ENCODE measurements around the gene SIK1.

SIK1 gene

GRCh38 chr21:43365611-43366426, 61.1 kb downstream of the SIK1 start (continued):
- no peak for TF ChIP-seq ZNF341 (tag by site-specific recombination; IDR thresholded peaks at IDR 0.05; ENCODE audit: low read depth)
- peak; percentile 86 for TF ChIP-seq EGR2 (tag by site-specific recombination; IDR thresholded peaks at IDR 0.05; ENCODE audit: low read depth)
- no peak for TF ChIP-seq SALL2 (tag by site-specific recombination; IDR thresholded peaks at IDR 0.05; ENCODE audit: borderline replicate concordance)
- TF ChIP-seq ZNF449 (tag by site-specific recombination; IDR thresholded peaks at IDR 0.05) = no peak
- TF ChIP-seq ZNF248 (tag by site-specific recombination; IDR thresholded peaks at IDR 0.05) = no peak
- no peak for TF ChIP-seq ZNF24 (tag by site-specific recombination; IDR thresholded peaks at IDR 0.05)
- no peak for TF ChIP-seq ZNF529 (tag by site-specific recombination; IDR thresholded peaks at IDR 0.05; ENCODE audit: insufficient replicate concordance)
- no peak for TF ChIP-seq ZNF292 (tag by site-specific recombination; IDR thresholded peaks at IDR 0.05; ENCODE audit: borderline replicate concordance, low read depth)
- TF ChIP-seq ZNF280C (tag by site-specific recombination; IDR thresholded peaks at IDR 0.05) = no peak

GRCh38 chr21:43364851-43365424, 62.0 kb downstream of the SIK1 start:
- Histone ChIP-seq H3K4me3 (ENCODE audit: low read depth, low read length) (no peak overlapping the region), H3K36me3 (ENCODE audit: control insufficient read depth in 2 of 2, insufficient read depth in 1 of 2, low read length in 2 of 2) (no peaks in the 10 kb centered on the region), H3K4me1 (ENCODE audit: control insufficient read depth, insufficient read depth, low read length) (no peaks in the 10 kb centered on the region; the same call in 1 of the 2 replicates), H3K27ac (ENCODE audit: extremely low read depth, low read depth, low read length) (no peak overlapping the region), H3K9me3 (ENCODE audit: control insufficient read depth, insufficient read depth, low read depth, low read length) (no peaks in the 10 kb centered on the region)
- CTCF ChIA-PET = no interaction called here
- POLR2A ChIA-PET = no interaction called here
- TF ChIP-seq PRDM4 (tag by site-specific recombination; IDR thresholded peaks at IDR 0.05) (no peak), ZIC2 (tag by site-specific recombination; IDR thresholded peaks at IDR 0.05) (peak; percentile 80)

Data from HEK293 (cell line).